ENCODE data around the gene KCTD4. TPM values are rescaled to one million over a fixed set of nuclear protein-coding genes. Genes with fewer than 3 reads are reported as not detected.

KCTD4 gene
- total RNA-seq, 1 donor = under 0.01 TPM

DNA sequence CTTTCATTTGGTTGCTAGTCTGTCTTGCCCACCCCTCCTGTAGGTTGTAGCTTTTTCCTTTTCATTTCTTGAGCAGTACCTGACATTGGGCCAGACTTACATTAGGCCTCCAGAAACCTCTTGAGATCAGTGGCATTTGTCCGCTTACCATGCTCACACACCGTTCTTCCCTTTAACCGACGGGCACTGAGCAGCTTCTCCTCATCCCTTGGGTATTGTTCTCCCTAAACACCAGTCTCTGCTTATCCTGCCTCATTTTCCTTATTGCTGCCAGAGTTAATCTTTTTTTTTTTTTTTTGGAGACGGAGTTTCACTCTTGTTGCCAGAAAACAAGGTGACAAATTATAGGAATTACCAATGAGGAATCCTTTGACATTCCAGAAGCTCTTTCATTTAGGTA, 27.2 kb upstream of the KCTD4 start:
- Histone ChIP-seq H3K36me3 (ENCODE audit: insufficient read depth, low read length) (no peaks in the 10 kb centered on the region), H4K20me1 (ENCODE audit: insufficient read depth, low read length) (no peaks in the 10 kb centered on the region), H3K79me2 (ENCODE audit: insufficient read depth, low read length) (peaks cover 26% of the 10 kb centered on the region), H2AFZ (ENCODE audit: low read length) (no peak overlapping the region), H3K27me3 (ENCODE audit: insufficient read depth, low read length) (no peaks in the 10 kb centered on the region), H3K9me3 (ENCODE audit: low read depth, low read length) (no peaks in the 10 kb centered on the region), H3K4me1 (ENCODE audit: insufficient read depth, low read length) (peaks cover 17% of the 10 kb centered on the region), H3K4me3 (ENCODE audit: insufficient read depth, low read length) (no peak overlapping the region), H3K27ac (ENCODE audit: low read depth, low read length) (no peak overlapping the region), H3K4me2 (ENCODE audit: insufficient read depth, low read length) (no peak overlapping the region)
- TF ChIP-seq CTCF (IDR thresholded peaks at IDR 0.05; ENCODE audit: extremely low read depth, low read depth, low read length) = no peak
- DNase-seq (ENCODE audit: insufficient read length, low spot score, missing footprints) = no peak

DNA sequence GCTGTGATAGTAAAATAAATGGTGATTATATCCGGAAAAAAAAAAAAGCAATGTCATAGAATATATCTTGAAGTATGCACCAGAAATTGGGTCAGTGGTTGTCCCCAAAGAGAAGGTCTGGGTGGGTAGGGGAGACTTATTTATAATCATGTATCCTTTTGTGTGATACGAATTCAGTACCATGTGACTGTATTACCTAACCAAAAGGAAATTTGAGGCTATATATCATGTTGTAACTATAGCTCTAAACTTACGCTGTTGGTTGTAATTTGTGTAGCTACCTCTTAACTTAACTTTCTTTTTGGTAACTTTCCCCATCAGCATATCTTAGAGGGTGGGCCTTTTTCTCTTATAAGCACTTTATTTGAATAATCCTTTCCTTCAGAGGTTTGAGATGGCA, 25.2 kb upstream of the KCTD4 start:
- H3K9me3 ChIP-seq (ENCODE audit: low read depth, low read length) = no peaks in the 10 kb centered on the region
- H3K79me2 ChIP-seq (ENCODE audit: insufficient read depth, low read length) = peaks cover 42% of the 10 kb centered on the region

DNA sequence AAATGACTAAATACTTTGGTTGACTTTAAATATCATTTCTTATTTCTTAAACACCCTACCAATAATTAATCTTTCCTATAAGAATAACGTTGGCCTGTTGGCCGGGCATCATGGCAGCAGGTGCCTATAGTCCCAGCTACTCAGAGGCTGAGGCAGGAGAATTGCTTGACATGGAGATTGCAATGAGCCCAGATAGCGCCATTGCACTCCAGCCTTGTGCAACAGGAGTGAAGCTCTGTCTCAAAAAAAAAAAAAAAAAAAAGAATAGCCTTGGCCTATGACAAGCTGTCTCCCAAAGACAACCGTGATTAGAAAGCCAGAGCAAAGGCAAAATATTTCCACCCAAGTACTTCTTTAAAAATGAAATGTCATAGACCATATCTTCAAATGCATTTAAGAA, 24.5 kb upstream of the KCTD4 start:
- Histone ChIP-seq H3K27me3 (ENCODE audit: insufficient read depth, low read length) (no peaks in the 10 kb centered on the region), H2AFZ (ENCODE audit: low read length) (no peak overlapping the region), H3K79me2 (ENCODE audit: insufficient read depth, low read length) (peaks cover 48% of the 10 kb centered on the region), H4K20me1 (ENCODE audit: insufficient read depth, low read length) (no peaks in the 10 kb centered on the region), H3K4me1 (ENCODE audit: insufficient read depth, low read length) (peaks cover 12% of the 10 kb centered on the region), H3K27ac (ENCODE audit: low read depth, low read length) (no peak overlapping the region), H3K36me3 (ENCODE audit: insufficient read depth, low read length) (no peaks in the 10 kb centered on the region), H3K4me2 (ENCODE audit: insufficient read depth, low read length) (no peak overlapping the region), H3K4me3 (ENCODE audit: insufficient read depth, low read length) (no peak overlapping the region), H3K9me3 (ENCODE audit: low read depth, low read length) (no peaks in the 10 kb centered on the region)
- DNase-seq (ENCODE audit: insufficient read length, low spot score, missing footprints) = no peak
- no peak for TF ChIP-seq CTCF (IDR thresholded peaks at IDR 0.05; ENCODE audit: extremely low read depth, low read depth, low read length)

More for the DNA sequence above, 25.2 kb upstream of the KCTD4 start:
- Histone ChIP-seq H4K20me1 (ENCODE audit: insufficient read depth, low read length) (no peaks in the 10 kb centered on the region), H3K36me3 (ENCODE audit: insufficient read depth, low read length) (no peaks in the 10 kb centered on the region), H3K4me3 (ENCODE audit: insufficient read depth, low read length) (no peak overlapping the region), H3K4me1 (ENCODE audit: insufficient read depth, low read length) (peaks cover 9% of the 10 kb centered on the region), H3K27me3 (ENCODE audit: insufficient read depth, low read length) (no peaks in the 10 kb centered on the region), H3K4me2 (ENCODE audit: insufficient read depth, low read length) (no peak overlapping the region), H2AFZ (ENCODE audit: low read length) (no peak overlapping the region), H3K27ac (ENCODE audit: low read depth, low read length) (no peak overlapping the region)
- no peak for TF ChIP-seq CTCF (IDR thresholded peaks at IDR 0.05; ENCODE audit: extremely low read depth, low read depth, low read length)
- no peak for DNase-seq (ENCODE audit: insufficient read length, low spot score, missing footprints)

DNA sequence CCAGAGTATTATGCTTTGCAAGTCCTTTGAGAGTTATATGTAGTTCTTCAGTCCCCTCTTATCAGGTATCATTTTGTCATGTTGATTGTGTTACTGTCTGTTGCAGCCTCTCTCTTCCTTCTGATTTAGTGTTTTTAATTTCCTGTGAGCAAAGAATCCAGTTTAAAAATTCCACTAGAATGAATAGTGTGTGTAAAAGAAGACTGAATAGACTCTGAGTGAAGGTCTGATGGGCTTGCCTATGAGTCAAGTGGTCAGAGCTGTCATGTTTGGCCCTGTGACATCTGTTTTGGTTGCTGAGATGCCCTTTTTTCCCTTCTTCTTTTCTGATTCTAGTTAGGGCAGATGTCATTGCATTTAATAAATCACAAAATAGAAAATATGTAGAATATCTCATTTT, 23.3 kb upstream of the KCTD4 start:
- TF ChIP-seq CTCF (IDR thresholded peaks at IDR 0.05; ENCODE audit: extremely low read depth, low read depth, low read length) = no peak
- H3K4me1 ChIP-seq (ENCODE audit: insufficient read depth, low read length) = peaks cover 24% of the 10 kb centered on the region
- H2AFZ ChIP-seq (ENCODE audit: low read length) = no peak overlapping the region
- peak overlapping the region; percentile 26 for H3K27ac ChIP-seq (ENCODE audit: low read depth, low read length)
- no peaks in the 10 kb centered on the region for H3K9me3 ChIP-seq (ENCODE audit: low read depth, low read length)
- no peaks in the 10 kb centered on the region for H4K20me1 ChIP-seq (ENCODE audit: insufficient read depth, low read length)
- H3K4me3 ChIP-seq (ENCODE audit: insufficient read depth, low read length) = no peak overlapping the region
- H3K4me2 ChIP-seq (ENCODE audit: insufficient read depth, low read length) = no peak overlapping the region
- peaks cover 48% of the 10 kb centered on the region for H3K79me2 ChIP-seq (ENCODE audit: insufficient read depth, low read length)
- DNase-seq (ENCODE audit: insufficient read length, low spot score, missing footprints) = peak; percentile 48
- no peaks in the 10 kb centered on the region for H3K27me3 ChIP-seq (ENCODE audit: insufficient read depth, low read length)
- H3K36me3 ChIP-seq (ENCODE audit: insufficient read depth, low read length) = no peaks in the 10 kb centered on the region
